Fibroblast of skin of abdomen (primary cell): ENCODE data around the gene PAMR1. TPM values are rescaled to one million over a fixed set of nuclear protein-coding genes. Genes with fewer than 3 reads are reported as not detected.
"Not testable (repeated sequence)": the region's sequence is repeated elsewhere in the genome, so short reads cannot be mapped to it uniquely, and the experiment has no call there.

Source experiments
- DNase-seq: peaks from one replicate; pipeline ENCODE4 v3.0.0-alpha.2; 2013
- polyA plus RNA-seq, 2 experiments: library from polyadenylated mRNA; unstranded; fragments of 120-200 nt; gene quantifications; one replicate each; pipeline ENCODE4 v1.2.1, GENCODE V29; 2013; ENCODE audit not compliant: insufficient read length in 2 of 2

The PAMR1 gene, protein sequence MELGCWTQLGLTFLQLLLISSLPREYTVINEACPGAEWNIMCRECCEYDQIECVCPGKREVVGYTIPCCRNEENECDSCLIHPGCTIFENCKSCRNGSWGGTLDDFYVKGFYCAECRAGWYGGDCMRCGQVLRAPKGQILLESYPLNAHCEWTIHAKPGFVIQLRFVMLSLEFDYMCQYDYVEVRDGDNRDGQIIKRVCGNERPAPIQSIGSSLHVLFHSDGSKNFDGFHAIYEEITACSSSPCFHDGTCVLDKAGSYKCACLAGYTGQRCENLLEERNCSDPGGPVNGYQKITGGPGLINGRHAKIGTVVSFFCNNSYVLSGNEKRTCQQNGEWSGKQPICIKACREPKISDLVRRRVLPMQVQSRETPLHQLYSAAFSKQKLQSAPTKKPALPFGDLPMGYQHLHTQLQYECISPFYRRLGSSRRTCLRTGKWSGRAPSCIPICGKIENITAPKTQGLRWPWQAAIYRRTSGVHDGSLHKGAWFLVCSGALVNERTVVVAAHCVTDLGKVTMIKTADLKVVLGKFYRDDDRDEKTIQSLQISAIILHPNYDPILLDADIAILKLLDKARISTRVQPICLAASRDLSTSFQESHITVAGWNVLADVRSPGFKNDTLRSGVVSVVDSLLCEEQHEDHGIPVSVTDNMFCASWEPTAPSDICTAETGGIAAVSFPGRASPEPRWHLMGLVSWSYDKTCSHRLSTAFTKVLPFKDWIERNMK
- polyA plus RNA-seq (2013, experiment 1 of 2; ENCODE audit: insufficient read length): 65.1 TPM
- polyA plus RNA-seq (2013, experiment 2 of 2; ENCODE audit: insufficient read length): 63.9 TPM

DNA sequence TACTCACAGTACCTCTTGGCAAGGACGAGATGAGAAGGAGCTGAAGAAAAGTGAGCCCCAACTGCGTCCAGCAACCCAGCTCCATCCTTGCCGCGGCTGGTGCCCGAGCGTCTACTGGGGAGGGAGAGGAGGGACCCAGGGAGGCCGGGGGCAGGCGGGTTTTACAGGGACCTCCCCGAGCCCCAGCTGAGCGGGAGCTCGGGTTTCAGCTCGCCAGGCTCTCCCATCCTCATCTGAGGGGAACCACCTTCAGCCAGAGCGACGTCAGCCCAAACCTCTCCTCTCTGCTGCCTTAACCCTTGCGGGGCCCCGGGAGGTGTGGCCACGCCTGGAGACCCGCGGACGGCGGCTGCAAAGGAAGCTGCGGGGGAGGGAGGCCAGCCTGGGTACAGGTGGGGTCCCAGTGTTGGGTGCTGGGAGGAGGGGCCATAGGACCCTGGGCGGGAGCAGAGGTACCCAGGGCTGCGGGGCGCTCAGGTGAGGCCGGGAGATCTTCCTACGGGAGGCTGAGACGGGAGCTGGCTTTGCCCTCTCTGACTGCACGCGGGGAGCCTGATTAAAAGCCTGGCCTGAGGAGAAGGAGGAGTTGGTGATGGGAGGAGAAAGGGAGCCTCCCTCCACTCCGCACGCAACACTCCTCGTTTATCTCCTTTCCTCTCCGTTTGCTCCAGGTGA, at the start of gene PAMR1:
Gene PAMR1, minus strand, starts transcription at position 116 of the 675 bp plus-strand sequence. Its CDS starts 31 bp downstream, at position 85.
- DNase-seq: peak; percentile 78

DNA sequence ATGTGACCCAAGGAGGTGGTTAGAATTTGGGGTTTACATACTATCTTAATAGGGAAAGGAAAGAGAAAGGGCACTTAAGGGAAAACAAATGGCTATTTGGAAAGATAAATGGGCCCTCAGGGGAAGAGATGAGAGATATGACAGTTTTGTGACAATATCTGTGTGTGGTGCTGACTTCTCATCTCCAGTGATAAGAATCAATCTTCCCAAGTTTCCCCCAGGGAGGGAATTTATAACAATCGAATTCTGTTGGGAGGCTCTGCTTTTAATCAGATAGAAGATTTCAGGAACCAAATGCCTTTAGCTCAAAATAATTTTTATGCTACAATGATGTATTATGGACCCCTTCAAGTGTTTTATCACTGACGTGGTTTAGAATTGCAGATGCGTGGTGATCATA, 46.3 kb upstream of the PAMR1 start:
- DNase-seq: no peak

DNA sequence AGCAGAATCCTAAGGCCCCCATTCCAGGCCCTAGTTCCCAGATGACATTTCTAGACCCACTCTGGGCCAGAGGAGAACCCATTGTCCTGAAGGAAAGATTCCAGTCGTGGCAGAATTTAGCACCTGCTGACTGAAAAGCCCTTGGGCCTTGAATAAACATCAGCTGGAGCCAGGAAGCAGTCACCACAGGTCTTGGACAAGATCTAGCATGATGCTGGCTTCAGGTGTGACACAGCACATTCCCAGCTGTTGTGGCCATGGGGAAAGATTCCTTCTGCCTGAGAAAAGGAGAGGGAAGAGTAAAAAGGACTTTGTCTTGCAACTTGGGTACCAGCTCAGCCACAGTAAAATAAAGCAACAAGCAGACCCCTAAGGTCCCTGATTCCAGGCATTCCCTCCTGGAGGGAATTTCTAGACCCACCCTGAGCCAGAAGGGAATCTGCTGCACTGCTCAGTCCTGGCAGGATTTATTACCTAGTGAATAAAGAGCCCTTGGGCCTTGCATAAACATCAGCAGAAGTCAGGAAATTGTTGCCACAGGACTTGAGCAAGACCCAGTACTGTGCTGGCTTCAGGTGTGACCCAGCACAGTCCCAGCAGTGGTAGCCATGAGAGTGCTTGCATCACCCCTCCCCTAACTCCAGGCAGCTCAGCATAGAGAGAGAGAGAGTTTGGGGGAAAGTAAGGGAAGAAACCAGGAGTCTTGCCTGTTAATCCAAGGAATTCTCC, 42.5 kb upstream of the PAMR1 start:
- no peak for DNase-seq

DNA sequence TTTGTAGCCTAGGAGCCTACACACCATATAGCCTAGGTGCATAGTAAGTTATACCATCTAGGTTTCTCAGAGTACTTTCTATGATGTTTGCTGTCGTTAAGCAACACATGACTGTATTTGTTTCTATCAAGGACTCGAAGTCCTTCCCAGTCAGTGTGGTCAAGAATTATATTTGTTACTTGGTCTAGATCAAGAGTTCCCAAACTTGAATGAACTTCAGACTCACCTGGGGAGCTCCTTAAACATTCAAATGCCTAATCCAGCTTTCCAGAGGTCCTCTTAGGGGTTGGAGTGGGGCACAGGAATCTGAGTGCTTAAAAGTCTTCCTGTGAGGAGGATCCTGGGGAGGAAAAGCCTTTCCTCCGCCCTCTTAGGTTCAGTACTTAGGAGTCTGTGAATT, 41.5 kb upstream of the PAMR1 start:
- no peak for DNase-seq

DNA sequence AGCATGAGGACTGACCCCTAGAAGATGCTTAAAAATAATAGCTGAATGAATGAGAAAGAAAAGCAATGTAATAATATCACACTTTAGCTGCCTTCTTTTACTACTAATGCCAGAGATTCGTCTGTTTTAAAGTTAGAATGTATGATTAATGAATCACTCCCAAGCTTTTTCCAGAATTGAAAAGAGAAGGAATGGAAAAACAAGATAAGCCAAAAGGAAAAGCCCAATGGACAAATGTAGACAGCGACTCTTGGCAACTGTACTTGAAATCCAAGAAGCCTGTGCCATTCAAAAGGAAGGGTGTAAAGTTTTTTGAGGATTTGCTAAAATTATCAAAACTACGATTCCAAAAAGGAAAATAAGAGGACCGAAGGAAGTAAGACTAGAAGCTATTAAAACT, 40.8 kb upstream of the PAMR1 start:
- no peak for DNase-seq

DNA sequence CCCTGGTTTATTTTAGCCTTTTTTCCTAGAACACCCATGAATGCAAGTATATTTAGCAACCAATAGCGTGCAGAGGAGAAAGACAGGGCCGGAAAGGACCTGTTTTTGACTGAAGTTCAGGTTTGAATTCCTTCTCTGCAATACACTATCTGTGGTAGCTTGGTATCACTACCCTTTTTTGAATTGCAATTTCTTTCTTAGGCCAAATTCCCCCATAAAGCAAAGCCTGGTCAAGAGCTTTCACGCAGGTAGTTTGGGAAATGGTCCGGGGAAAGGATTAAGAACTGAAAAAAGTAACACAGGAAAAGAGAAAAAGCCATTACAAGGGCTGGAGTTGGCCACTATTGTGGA, 38.8 kb upstream of the PAMR1 start:
- no peak for DNase-seq

DNA sequence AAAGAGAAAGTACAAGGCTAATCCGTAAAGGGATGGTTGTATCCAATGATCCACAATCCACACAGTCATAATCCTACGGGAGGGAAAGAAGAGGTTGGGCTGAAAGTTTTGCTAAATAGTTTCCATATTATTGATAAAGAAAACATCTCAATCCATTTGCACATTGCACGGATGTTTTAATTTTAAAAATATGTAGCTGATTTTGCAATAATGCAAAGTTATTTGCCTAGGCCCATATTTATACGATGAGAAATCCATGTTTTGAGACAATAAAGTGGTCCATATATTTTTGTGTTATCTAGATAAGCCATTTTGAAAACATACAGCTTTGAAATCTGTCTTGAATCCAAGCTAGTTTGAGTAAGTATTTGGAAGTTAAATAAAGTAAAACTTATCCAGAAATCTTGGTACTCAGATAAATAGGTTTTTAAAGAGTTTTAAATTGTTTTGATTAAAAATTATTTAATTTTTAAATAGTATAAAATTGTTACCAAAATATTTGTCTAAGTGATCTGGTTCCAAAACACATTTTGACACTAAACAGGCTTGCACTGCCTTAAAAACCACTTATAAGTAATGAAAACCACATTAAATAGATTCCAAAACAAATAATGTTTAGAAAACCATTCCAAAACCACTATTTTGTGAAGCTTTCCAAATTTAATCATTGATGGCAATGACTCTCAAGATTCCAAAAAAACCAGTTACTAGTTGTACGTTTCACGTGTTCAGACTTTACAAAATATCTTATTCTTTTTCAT, 38.2 kb upstream of the PAMR1 start:
- DNase-seq: peak; percentile 60

DNA sequence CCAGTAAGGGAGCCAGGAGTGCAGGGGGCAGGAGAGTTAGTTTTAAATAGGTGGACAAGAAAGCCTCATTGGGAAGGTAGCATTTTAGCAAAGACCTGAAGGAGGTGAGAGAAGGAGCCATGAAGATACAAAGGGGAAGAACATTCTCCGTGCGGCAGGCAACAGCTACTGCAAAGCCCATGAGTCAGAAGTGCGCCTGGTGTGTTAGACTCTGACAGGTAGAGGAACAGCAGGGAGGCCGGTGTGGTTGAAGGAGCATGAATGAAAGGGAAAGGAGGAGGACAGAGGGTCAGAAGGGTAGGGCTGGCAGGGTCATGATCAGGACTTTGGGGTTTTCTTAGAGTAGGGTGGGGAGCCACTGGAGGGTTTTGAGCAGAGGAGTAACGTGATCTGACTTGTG, 34.5 kb upstream of the PAMR1 start:
- DNase-seq: no peak

DNA sequence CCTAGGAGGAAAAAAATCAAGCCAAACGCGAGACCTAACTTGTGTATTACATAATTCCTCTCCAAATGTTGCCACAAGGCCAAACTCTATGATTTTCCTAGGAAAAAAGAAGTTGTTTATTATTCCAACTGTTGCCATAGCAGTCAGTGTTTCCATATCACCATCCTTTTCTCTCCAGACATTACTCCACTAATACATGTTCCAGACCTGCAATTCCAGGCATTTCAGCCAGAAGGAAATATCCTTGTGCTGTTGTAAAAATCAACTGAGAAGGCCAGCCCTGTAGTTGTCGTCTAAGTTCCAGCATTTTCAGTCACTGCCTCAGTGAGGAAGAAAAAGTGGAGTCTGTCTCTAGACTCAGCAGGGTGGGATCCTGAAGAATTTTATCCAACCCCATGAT, 33.1 kb upstream of the PAMR1 start:
- no peak for DNase-seq

DNA sequence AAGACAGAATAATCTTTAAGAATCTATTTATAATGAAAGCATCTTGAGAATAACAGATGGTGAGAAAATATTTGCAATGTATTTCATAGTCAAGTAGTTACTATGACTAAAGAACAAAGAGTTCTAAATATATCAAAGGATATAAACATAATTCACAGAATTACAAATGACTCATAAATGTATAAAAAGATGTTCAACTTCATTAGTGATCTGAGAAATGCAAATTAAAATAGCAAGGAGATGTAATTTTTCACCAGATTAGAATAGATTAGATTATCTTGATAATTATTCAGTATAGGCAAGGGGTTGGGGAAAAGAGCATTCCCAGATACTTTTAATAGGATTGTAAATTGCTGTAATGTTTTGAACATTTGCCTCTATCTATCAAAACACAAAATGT, 30.1 kb upstream of the PAMR1 start:
- no peak for DNase-seq

DNA sequence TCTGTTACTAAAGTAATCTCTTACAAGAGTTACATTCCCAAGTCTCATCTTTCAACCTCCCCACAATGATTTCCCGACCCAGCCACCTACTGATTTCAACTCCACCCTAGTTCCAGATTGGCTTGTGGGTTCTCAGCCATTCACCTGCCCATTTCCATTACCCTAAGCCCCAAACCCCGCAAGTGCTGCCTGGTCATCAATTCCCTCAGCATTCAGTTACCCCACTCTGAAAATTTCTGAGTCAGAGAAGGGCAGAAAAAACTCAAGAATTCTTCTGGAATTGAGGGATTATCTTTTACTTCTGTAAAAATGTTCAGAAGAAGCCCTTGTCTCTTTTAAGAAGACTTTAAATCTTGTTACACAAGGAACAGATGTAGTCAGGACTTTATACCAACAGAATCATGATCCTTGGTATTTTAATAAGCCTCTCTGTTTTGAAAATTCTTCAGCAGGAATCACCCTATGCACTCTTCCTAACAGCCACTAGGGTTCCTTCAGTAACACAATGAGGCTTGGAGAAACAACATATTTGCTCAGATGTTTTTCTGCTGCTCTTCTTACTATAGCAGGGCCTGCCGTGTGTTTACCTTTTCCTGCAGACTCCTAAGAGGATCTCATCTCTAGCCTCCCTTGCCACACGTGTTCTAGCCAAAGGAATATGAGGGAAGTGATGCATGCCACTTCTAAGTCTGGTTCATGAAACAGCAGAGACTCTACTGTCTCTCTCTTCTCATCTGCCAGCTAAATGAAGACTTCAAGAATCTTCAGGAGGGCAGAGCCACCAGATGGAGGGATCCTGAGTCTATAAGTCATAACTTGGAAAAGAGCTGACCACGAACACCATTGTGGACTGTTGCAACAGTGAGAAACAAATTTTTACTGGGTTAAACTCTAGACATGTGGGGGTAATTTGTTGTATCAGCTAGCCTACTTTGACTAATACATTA, 29.3 kb upstream of the PAMR1 start:
- peak; percentile 81 for DNase-seq

DNA sequence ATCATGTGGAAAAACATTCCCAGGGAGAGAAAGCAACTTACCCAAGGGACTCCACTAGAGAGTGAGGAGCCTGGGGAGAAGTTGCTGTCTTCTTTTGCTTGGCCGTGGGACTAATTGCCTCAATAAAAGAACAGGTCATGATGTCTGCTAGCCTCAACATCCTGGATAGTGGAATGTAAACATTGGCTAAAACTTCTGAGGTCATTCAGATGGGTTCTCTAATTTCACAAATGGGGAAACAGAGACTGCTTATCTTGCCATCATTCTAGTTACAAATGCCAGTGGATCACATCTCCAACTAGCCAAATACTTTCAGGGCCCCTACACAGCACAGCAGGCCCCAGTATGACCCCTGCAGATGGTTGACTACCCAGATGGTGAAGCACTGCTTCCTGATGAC, 28.4 kb upstream of the PAMR1 start:
- DNase-seq: peak; percentile 81

DNA sequence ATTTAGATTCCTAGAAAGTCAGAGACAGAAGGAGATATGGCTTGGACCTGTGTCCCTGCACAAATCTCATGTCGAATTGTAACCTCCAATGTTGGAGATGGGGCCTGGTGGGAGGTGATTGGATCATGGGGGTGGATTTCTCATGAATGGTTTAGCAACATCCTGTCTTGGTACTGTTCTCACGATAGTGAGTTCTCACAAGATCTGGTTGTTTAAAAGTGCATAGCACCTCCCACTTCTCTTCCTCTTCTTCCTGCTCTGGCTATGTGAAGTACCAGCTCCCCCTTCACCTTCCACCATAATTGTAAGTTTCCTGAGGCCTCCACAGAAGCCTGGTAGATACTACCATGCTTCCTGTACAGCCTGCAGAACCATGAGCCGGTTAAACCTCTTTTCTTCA, 27.6 kb upstream of the PAMR1 start:
- no peak for DNase-seq

DNA sequence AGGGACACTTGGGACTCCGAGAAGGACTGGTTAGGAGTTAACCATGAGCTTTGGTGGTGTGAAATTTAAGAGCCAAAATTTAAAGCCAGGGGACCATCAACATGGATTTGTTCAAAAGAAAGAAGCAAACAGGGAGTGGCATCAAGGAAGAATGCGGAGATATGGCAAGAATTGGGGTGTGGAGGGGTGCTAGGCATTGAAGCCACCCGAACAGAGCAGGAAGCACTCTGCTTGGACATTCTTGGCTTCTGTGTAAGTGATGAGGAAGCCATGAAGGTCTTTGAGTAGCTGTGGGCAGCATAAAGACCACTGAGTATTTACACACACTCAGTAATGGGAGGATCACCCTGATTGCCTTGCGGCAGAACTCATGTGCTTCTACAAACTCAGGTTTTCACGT, 27.2 kb upstream of the PAMR1 start:
- no peak for DNase-seq

DNA sequence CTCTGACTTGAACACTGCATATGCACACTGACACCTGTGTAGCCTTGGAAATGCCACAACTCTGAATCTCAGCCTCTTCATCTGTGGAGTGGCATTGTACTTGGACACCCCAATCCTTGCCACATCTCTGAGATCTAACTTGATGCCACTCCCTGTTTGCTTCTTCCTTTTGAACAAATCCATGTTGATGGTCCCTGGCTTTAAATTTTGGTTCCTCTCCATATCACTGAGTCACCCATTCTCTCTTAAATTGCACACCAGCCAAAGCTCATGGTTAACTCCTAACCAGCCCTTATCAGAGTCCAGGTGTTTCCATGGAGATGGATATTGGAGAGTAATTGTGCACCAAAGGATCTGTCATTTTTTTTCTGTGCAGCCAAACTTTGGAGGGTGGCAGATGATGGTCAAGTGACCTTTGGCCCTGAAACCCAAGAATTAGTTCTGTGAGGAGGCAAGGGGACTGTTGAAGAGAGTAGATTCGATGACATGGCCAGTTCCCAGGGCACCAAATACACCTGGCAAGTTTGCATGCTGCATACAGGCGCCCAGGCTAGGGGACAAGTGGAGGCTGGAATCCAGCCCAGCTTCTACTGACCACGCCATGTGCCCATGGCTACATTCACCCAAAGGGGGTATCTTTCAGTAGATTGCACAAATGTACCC, 25.1 kb upstream of the PAMR1 start:
- no peak for DNase-seq

DNA sequence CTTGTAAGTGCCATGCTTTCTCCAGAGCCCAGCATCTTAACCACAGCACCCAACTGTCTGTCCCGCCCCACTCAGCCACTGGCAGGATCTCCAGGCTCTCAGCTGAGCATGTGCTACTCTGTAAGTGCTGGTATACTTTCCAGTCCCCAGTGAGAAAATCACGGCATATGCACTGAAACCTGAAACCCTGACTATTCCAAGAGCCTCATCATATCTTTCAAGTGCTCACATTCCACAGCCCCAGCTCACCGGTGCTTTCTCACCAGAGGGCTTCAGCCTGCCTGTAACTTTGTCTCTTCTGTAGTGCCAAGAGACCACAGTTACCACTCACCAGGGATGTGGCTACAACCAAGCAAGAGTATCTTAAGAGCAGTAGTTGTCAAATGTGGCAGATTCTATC, 24.4 kb upstream of the PAMR1 start:
- DNase-seq: peak; percentile 97

DNA sequence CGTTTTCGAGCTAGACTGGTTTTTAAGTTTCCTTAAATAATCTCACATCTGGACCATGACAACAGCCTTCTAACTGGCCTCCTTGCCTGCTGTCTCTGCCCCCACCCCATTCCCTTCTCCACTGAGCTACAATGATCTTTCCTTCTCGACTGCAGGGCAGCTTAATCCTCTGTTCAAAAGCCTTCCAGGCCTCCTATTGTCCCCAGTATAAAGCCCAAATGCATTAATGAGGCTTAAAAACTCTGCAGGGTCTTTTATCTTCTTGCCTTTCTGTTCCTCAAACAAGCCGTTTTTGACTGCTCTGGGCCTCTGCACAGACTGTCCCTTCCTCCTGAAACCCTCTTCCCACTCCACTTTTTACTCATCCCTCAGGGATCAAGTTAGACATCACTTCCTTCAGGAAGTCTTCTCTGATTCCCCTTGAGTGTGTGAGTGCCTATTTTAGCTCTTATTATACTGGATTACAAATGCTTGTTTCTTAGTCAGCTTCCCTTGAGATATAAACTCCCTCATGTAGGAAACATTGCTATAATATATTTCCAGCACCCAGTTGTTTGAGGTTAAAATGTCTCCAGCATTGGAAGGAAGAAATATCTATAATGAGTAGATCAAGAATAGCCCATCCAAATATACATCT, 23.6 kb upstream of the PAMR1 start:
- DNase-seq: no peak

DNA sequence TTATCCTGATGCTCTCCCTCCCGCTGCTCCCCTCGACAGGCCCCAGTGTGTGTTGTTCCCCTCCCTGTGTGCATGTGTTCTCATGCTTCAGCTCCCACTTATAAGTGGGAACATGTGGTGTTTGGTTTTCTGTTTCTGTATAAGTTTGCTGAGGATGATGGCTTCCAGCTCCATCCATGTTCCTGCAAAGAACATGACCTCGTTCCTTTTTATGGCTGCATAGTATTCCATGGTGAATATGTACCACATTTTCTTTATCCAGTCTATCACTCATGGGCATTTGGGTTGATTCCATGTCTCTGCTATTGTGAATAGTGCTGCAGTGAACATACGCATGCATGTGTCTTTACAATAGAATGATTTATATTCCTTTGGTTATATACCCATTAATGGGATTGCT, 22.6 kb upstream of the PAMR1 start:
- not testable (repeated sequence) for DNase-seq

DNA sequence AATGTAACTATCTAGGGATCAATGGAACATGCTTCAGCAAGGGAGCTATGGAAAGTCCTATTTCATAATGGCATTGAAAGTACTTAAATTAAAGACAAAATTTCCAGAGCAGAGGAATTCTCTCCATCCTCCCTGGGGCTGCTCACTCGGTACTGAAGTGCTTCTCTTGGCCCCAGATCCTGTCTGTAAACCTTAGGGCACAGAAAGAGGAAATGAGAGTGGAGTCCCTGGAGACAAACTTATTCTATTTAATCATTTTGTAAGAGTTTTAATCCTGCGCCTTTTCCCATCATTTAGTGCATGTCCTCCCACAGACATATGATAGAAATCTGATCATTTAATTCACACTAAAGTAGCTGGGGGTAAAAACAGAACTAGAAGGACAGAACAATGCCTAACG, 20.9 kb upstream of the PAMR1 start:
- no peak for DNase-seq
